ENCODE measurements around the gene SNRNP25. TPM values are rescaled to one million over a fixed set of nuclear protein-coding genes. Genes with fewer than 3 reads are reported as not detected.
"Not testable (repeated sequence)": the region's sequence is repeated elsewhere in the genome, so short reads cannot be mapped to it uniquely, and the experiment has no call there.

SNRNP25 gene
- total and polyA plus RNA-seq, 4 experiments from 2014 or later: 10.0 to 20.1 (median 11.3) TPM

DNA sequence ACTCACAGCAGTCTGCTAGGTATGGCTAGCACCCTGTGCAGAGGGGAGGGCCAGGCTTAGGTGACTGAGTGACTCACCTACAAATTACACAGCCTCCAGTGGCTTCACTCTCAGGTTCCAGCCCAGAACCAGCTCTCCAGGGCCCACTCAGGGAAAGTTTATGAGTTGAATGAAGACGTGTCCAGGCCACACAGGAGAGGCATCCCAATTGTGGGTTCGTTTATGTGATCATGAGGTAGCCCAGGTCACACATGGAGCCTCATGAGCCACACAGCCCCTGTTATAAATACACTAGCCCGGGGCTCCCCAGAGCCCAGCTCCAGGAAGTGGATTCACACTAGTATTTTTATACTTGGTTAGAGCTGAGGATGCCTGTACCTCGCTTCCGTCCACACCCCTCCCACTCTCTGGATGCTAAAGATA lies 27.7 kb upstream of the SNRNP25 start:
- H3K27me3 ChIP-seq (ENCODE audit: insufficient read depth, low read length); H3K9me3 Mint-ChIP-seq; POLR2A ChIA-PET (ENCODE audit: partially characterized antibody); H3K36me3 Mint-ChIP-seq; H3K27ac ChIP-seq (ENCODE audit: low read depth, low read length); H3K27ac Mint-ChIP-seq; DNase-seq; H3K9me3 ChIP-seq (ENCODE audit: control insufficient read depth in 1 of 2, low read length in 2 of 2); H3K27me3 Mint-ChIP-seq; intact Hi-C loops (cut with micrococcal nuclease); H3K4me3 ChIP-seq (ENCODE audit: low read length in 2 of 2); H3K4me3 Mint-ChIP-seq; H3K4me1 ChIP-seq (ENCODE audit: insufficient read depth, low read length); CTCF ChIA-PET (ENCODE audit: partially characterized antibody); H3K4me1 Mint-ChIP-seq; H3K36me3 ChIP-seq (ENCODE audit: insufficient read depth, low read length): not testable (repeated sequence)

DNA sequence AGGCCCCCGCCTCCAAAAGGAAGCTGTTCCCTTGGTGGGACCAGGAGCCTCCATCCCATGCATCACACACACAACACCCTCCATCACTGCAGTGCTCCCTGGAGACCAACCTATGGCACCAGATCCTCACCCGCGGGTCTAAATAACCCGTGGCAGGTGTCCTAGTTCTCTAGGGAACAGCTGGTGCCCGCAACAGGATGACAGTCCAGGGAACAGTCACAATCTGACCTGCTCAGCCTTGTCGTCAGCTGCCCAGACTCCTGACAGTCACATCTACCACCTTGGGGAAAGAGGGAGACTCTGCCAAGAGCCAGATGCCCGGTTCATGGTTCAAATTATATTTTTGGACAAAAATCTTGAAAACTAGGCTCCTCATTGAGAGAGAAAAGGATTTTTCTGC lies 23.0 kb upstream of the SNRNP25 start:
- H3K4me1 Mint-ChIP-seq; H3K36me3 ChIP-seq (ENCODE audit: insufficient read depth, low read length); H3K27me3 Mint-ChIP-seq; H3K27ac ChIP-seq (ENCODE audit: low read depth, low read length); H3K4me3 Mint-ChIP-seq; H3K4me1 ChIP-seq (ENCODE audit: insufficient read depth, low read length); POLR2A ChIA-PET (ENCODE audit: partially characterized antibody); H3K4me3 ChIP-seq (ENCODE audit: low read length in 2 of 2); H3K9me3 Mint-ChIP-seq; DNase-seq; H3K9me3 ChIP-seq (ENCODE audit: control insufficient read depth in 1 of 2, low read length in 2 of 2); CTCF ChIA-PET (ENCODE audit: partially characterized antibody); H3K36me3 Mint-ChIP-seq; intact Hi-C loops (cut with micrococcal nuclease); H3K27ac Mint-ChIP-seq; H3K27me3 ChIP-seq (ENCODE audit: insufficient read depth, low read length): not testable (repeated sequence)

DNA sequence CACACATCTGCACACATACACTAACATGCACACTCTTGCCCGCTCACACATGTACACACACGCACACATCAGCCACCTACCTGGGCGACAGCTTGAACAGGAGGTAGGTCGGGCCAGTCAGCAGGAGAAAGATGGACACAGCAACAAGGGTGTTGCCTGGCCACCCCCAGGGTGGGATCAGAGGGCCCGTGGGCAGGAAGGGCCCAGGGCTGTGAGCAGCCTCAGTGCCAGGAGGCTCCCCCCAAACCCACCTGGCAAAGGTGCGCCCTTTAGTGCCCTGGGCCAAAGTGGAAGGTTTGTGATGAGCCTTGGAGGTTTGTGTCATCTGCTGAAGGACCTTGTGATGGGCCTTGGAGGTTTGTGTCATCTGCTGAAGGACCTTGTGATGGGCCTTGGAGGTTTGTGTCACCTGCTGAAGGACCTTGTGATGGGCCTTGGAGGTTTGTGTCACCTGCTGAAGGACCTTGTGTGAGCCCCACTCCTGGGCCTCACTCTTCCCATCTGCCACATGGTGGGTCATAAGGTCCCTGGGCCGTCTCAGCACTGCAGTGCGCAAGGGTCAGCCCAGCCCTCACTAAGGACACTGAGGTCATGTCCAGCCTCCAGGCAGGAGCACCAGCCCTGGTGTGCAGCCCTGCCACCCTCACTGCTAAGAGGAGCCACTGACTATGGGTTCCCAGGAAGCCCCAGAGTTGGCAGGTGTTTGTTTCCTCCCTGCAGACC lies 20.3 kb upstream of the SNRNP25 start:
- peaks cover 5 to 16% (median 11%) of the 10 kb centered on the region in 4 donors for H3K4me1 Mint-ChIP-seq
- H3K27me3 ChIP-seq (ENCODE audit: insufficient read depth, low read length); intact Hi-C loops (cut with micrococcal nuclease); H3K4me3 ChIP-seq (ENCODE audit: low read length in 2 of 2); H3K27ac Mint-ChIP-seq; CTCF ChIA-PET (ENCODE audit: partially characterized antibody); DNase-seq; POLR2A ChIA-PET (ENCODE audit: partially characterized antibody); H3K4me3 Mint-ChIP-seq; H3K36me3 ChIP-seq (ENCODE audit: insufficient read depth, low read length); H3K27me3 Mint-ChIP-seq; H3K36me3 Mint-ChIP-seq; H3K9me3 Mint-ChIP-seq; H3K9me3 ChIP-seq (ENCODE audit: control insufficient read depth in 1 of 2, low read length in 2 of 2); H3K27ac ChIP-seq (ENCODE audit: low read depth, low read length); H3K4me1 ChIP-seq (ENCODE audit: insufficient read depth, low read length): not testable (repeated sequence)

DNA sequence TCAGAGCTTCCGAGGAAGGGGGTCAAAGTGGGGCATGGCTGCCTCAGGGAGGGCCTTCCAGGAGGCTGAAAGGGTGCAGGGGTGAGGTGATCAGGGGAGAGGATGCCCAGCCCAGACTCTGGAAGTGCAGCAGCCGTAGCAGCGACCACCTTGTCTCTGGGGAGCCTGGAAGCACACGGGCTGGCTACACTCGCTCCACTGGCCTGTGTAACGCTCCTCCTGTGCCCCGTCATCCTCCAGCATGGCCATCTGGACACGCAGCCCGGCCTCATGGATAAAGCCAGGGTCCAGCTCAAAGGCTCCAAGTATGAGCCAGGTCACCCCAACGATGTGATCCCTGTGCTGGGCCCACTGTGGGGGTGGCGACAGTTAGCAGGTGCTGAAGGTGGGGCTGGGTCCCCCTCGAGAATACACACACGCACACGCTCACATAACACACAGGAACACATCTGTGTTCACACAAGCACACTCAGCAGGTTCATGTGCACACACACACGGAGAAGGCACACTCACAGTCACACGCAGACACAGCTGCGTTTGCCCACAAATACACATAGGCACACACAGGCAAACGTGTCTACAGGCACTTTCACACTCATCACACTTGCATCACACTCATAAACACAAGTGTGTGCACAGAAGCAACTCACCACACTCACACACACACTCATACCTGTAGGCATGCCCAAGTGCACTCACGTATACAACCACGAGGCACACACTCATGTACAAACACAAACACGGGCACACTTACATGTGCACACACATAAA lies 19.6 kb upstream of the SNRNP25 start:
- H3K36me3 Mint-ChIP-seq: no peaks in the 10 kb centered on the region
- H3K36me3 ChIP-seq (ENCODE audit: insufficient read depth, low read length): no peaks in the 10 kb centered on the region
- H3K4me3 ChIP-seq (ENCODE audit: low read length in 2 of 2): no peak overlapping the region
- no peak overlapping the region for H3K27ac ChIP-seq (ENCODE audit: low read depth, low read length)
- CTCF ChIA-PET (ENCODE audit: partially characterized antibody): no interaction called here
- H3K9me3 ChIP-seq (ENCODE audit: control insufficient read depth in 1 of 2, low read length in 2 of 2): no peaks in the 10 kb centered on the region
- peaks cover 10% of the 10 kb centered on the region for H3K4me1 ChIP-seq (ENCODE audit: insufficient read depth, low read length)
- peak overlapping the region in 2 of 7 donors; percentile 43 to 77 for H3K27ac Mint-ChIP-seq
- POLR2A ChIA-PET (ENCODE audit: partially characterized antibody): no interaction called here
- H3K4me1 Mint-ChIP-seq: peaks cover 11 to 23% (median 18%) of the 10 kb centered on the region in 4 donors
- H3K27me3 ChIP-seq (ENCODE audit: insufficient read depth, low read length): no peaks in the 10 kb centered on the region
- H3K9me3 Mint-ChIP-seq: no peaks in the 10 kb centered on the region
- intact Hi-C loops (cut with micrococcal nuclease): no loop called here
- no peaks in the 10 kb centered on the region for H3K27me3 Mint-ChIP-seq
- DNase-seq: no peak
- no peak overlapping the region for H3K4me3 Mint-ChIP-seq

DNA sequence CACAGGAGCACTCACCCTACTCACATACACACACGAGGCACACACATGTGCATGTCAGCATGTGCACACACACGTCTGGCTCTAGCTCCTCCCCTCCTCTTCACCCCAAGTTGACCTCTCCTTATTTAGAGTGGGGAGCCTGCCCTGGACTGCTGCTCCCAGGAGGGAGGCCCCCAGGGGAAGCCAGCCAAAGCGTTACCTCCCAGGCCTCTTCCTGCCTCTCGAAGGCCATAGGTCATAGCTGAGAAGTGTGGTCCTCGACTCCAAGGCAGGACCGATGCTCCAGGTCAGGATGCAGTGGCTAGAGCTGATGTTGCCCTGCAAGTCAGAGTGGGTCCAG lies 19.0 kb upstream of the SNRNP25 start:
- ChIA-PET CTCF (ENCODE audit: partially characterized antibody) (no interaction called here), POLR2A (ENCODE audit: partially characterized antibody) (no interaction called here)
- Mint-ChIP-seq H3K4me1 (peaks cover 15 to 29% (median 22%) of the 10 kb centered on the region in 4 donors), H3K4me3 (no peak overlapping the region), H3K27ac (peak overlapping the region in 2 of 7 donors; percentile 43 to 77), H3K27me3 (no peaks in the 10 kb centered on the region), H3K36me3 (no peaks in the 10 kb centered on the region), H3K9me3 (no peaks in the 10 kb centered on the region)
- H3K4me3 ChIP-seq (ENCODE audit: low read length in 2 of 2): no peak overlapping the region
- no peaks in the 10 kb centered on the region for H3K36me3 ChIP-seq (ENCODE audit: insufficient read depth, low read length)
- no peaks in the 10 kb centered on the region for H3K27me3 ChIP-seq (ENCODE audit: insufficient read depth, low read length)
- intact Hi-C loops (cut with micrococcal nuclease): no loop called here
- H3K4me1 ChIP-seq (ENCODE audit: insufficient read depth, low read length): peaks cover 16% of the 10 kb centered on the region
- no peak overlapping the region for H3K27ac ChIP-seq (ENCODE audit: low read depth, low read length)
- DNase-seq: no peak
- no peaks in the 10 kb centered on the region for H3K9me3 ChIP-seq (ENCODE audit: control insufficient read depth in 1 of 2, low read length in 2 of 2)

DNA sequence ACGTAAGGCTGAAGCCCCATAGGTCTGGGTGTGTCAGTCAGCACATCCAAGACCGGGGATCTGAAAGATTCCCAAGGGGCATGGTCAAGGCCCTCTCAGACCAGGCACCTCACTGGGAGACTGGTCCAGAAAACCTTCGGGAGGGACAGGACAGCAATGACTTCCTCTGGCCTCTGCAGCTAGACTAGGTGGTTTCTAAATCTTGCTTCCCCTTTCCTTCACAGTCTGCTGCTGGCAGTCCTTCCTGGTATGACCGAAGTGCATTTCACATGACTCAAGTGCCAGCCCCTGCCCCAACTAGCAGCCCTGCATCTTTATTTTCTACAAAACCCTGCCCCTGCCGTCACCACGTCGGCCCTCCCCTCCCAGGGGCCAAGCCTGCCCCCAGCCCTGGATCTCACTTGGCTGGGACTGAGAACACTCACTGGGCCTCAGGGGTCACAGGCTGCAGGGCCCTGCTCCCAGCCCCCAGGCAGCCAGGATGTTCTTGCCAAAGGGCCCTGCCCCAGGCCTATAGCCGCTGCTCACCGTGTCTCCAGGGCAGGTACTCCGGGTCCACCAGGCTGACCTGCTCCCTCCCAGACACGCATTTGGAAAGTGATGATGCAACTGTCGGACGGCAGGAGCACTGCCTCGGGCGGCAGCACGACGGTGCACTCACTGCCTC lies 18.5 kb upstream of the SNRNP25 start:
- H3K4me1 ChIP-seq (ENCODE audit: insufficient read depth, low read length): peaks cover 16% of the 10 kb centered on the region

DNA sequence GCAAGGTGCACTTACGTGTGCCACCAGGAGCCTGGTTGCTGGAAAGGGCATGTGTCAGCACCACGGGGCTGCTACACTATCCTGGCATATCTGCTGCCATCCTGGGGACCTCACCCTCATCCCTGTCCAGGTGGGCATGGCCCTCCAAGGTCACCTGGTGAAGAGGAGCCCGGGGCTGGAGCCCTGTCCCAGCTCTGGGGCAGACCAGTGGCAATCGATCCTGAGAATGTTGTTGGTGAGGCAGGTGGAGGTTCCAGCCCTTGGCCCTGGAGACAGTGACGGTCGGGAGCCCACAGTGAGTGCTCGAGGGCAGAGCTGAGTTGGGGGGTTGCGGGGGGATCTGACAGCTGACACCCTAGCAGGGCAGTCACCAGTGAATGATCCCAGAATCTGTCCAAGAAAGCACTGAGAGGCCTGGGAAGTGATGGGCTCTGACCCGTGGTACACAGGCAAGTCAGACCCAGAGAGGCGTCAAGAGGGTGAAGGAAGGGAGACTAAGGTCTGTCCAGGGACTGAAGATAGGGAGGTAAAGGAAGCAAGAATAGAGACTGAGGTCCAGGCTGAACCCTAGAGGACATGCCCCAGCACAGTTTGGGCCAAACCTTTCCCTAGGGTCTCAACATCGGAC lies 17.8 kb upstream of the SNRNP25 start:
- no peak overlapping the region for H3K4me3 Mint-ChIP-seq
- CTCF ChIA-PET (ENCODE audit: partially characterized antibody): no interaction called here
- intact Hi-C loops (cut with micrococcal nuclease): no loop called here
- peaks cover 16% of the 10 kb centered on the region for H3K4me1 ChIP-seq (ENCODE audit: insufficient read depth, low read length)
- no peaks in the 10 kb centered on the region for H3K36me3 Mint-ChIP-seq
- DNase-seq: no peak
- POLR2A ChIA-PET (ENCODE audit: partially characterized antibody): no interaction called here
- no peaks in the 10 kb centered on the region for H3K27me3 ChIP-seq (ENCODE audit: insufficient read depth, low read length)
- no peaks in the 10 kb centered on the region for H3K27me3 Mint-ChIP-seq
- peaks cover 16 to 29% (median 24%) of the 10 kb centered on the region in 4 donors for H3K4me1 Mint-ChIP-seq
- H3K27ac ChIP-seq (ENCODE audit: low read depth, low read length): no peak overlapping the region
- peak overlapping the region in 3 of 7 donors; percentile 39 to 68 (median 64) for H3K27ac Mint-ChIP-seq
- H3K9me3 Mint-ChIP-seq: no peaks in the 10 kb centered on the region
- no peak overlapping the region for H3K4me3 ChIP-seq (ENCODE audit: low read length in 2 of 2)
- H3K36me3 ChIP-seq (ENCODE audit: insufficient read depth, low read length): no peaks in the 10 kb centered on the region
- no peaks in the 10 kb centered on the region for H3K9me3 ChIP-seq (ENCODE audit: control insufficient read depth in 1 of 2, low read length in 2 of 2)

More for the DNA sequence above, 18.5 kb upstream of the SNRNP25 start:
- Mint-ChIP-seq H3K4me1 (peaks cover 16 to 29% (median 24%) of the 10 kb centered on the region in 4 donors), H3K27me3 (no peaks in the 10 kb centered on the region), H3K4me3 (no peak overlapping the region), H3K36me3 (no peaks in the 10 kb centered on the region), H3K27ac (no peak overlapping the region), H3K9me3 (no peaks in the 10 kb centered on the region)
- ChIA-PET POLR2A (ENCODE audit: partially characterized antibody) (no interaction called here), CTCF (ENCODE audit: partially characterized antibody) (no interaction called here)
- Histone ChIP-seq H3K4me3 (ENCODE audit: low read length in 2 of 2) (no peak overlapping the region), H3K9me3 (ENCODE audit: control insufficient read depth in 1 of 2, low read length in 2 of 2) (no peaks in the 10 kb centered on the region), H3K36me3 (ENCODE audit: insufficient read depth, low read length) (no peaks in the 10 kb centered on the region), H3K27ac (ENCODE audit: low read depth, low read length) (no peak overlapping the region), H3K27me3 (ENCODE audit: insufficient read depth, low read length) (no peaks in the 10 kb centered on the region)
- DNase-seq: no peak
- intact Hi-C loops (cut with micrococcal nuclease): no loop called here

All from CD4-positive, alpha-beta memory T cell (primary cell).